Loucy (cell line): ENCODE results near the gene RS1.

Experiments used
- CTCF ChIP-seq: fragments of 200-600 bp; sonication (generic); conservative IDR thresholded peaks from 2 replicates; pipeline ENCODE4 v1.5.1; 2014; ENCODE audit warnings: mild to moderate bottlenecking, antibody characterized with exemption, low read length
- EZH2phosphoT487 ChIP-seq: fragments of 200-600 bp; IDR thresholded peaks from 2 replicates; pipeline ENCODE4 v1.6.1; 2018; ENCODE audit warnings: antibody characterized with exemption, mild to moderate bottlenecking, moderate library complexity, borderline replicate concordance

GRCh38 chrX:18668071-18668835, 3.7 kb downstream of the RS1 start:
- TF ChIP-seq CTCF: no peak
- TF ChIP-seq EZH2phosphoT487: no peak
